CD4-positive, alpha-beta T cell treated with Interleukin-1 beta for 1 hour (primary cell): ENCODE results near the gene CKAP5.

Experiments
- DNase-seq, 2 donors: peaks; one replicate each; pipeline ENCODE4 v3.0.0-alpha.2; 2020 to 2022

CKAP5 gene

GRCh38 chr11:46845740-46846509 lies at the start of gene CKAP5:
Gene CKAP5 (minus strand): TSS chr11:46846280. CDS start chr11:46821231, 25,049 bp downstream.
- peak; percentile 86 to 89 for DNase-seq

- DNase-seq, result no peak
Measured at GRCh38 chr11:46895821-46896220, 49.7 kb upstream of the CKAP5 start.

- DNase-seq, result no peak
Measured at GRCh38 chr11:46894961-46895360, 48.9 kb upstream of the CKAP5 start.

- no peak for DNase-seq
Measured at GRCh38 chr11:46894506-46894905, 48.4 kb upstream of the CKAP5 start.

GRCh38 chr11:46892838-46893237 lies 46.8 kb upstream of the CKAP5 start:
- DNase-seq, result no peak

- DNase-seq, result no peak
Measured at GRCh38 chr11:46892109-46892508, 46.0 kb upstream of the CKAP5 start.

- DNase-seq, result no peak
Measured at GRCh38 chr11:46890665-46891064, 44.6 kb upstream of the CKAP5 start.

GRCh38 chr11:46889689-46890475 lies 43.8 kb upstream of the CKAP5 start:
- peak; percentile 64 to 73 for DNase-seq

- no peak for DNase-seq
Measured at GRCh38 chr11:46889251-46889650, 43.2 kb upstream of the CKAP5 start.

GRCh38 chr11:46888636-46889035 lies 42.6 kb upstream of the CKAP5 start:
- no peak for DNase-seq

- no peak for DNase-seq
Measured at GRCh38 chr11:46886211-46886610, 40.1 kb upstream of the CKAP5 start.

GRCh38 chr11:46879056-46879585 lies 33.0 kb upstream of the CKAP5 start:
- DNase-seq, result no peak

- no peak for DNase-seq
Measured at GRCh38 chr11:46877580-46877979, 31.5 kb upstream of the CKAP5 start.

GRCh38 chr11:46876471-46876870 lies 30.4 kb upstream of the CKAP5 start:
- DNase-seq, result no peak

GRCh38 chr11:46874586-46874985 lies 28.5 kb upstream of the CKAP5 start:
- DNase-seq, result no peak

GRCh38 chr11:46868912-46869311 lies 22.8 kb upstream of the CKAP5 start:
- no peak for DNase-seq

- DNase-seq, result no peak
Measured at GRCh38 chr11:46865340-46865739, 19.3 kb upstream of the CKAP5 start.

GRCh38 chr11:46860218-46860617 lies 14.1 kb upstream of the CKAP5 start:
- DNase-seq, result no peak

GRCh38 chr11:46858920-46859546 lies 13.0 kb upstream of the CKAP5 start:
- DNase-seq, result no peak

- no peak for DNase-seq
Measured at GRCh38 chr11:46857666-46858065, 11.6 kb upstream of the CKAP5 start.

GRCh38 chr11:46856605-46857343 lies 10.7 kb upstream of the CKAP5 start:
- no peak for DNase-seq

- DNase-seq, result no peak
Measured at GRCh38 chr11:46855863-46856262, 9.8 kb upstream of the CKAP5 start.

GRCh38 chr11:46855167-46855566 lies 9.1 kb upstream of the CKAP5 start:
- no peak for DNase-seq
